SH-SY5Y (cell line): ENCODE results near the gene ITPR3.

Experiments used
- GATA2 ChIP-seq: IDR thresholded peaks from 2 replicates; pipeline ENCODE4 v1.6.1; 2011; ENCODE audit warnings: mild to moderate bottlenecking, low read depth, low read length
- GATA3 ChIP-seq: IDR thresholded peaks from 2 replicates; pipeline ENCODE4 v1.6.1; 2011; ENCODE audit warnings: low read depth, mild to moderate bottlenecking, low read length, moderate library complexity

DNA sequence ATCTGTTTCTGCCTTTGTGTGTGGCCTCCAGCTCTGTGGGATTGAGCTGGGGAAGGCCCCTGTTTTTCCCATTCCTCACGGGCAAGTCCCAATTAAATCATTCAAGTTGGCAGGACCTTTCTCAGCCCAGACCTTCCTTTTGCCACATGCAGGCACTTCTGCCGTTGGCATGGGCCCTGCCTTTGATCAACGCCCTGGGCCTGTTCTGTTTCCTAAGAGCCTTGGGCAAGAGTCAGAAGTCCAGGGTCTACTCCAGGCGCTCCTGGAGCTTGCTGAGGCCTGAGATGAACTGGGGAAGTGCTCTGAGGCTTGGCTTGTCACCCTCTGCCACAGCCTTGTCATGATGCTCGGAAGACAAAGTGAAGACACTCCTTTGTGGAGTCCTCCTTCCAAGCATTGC, 118.4 kb downstream of the ITPR3 start:
- TF ChIP-seq GATA2 (no peak), GATA3 (no peak)
